H1 (cell line): ENCODE results near the gene ELL. TPM values are rescaled to one million over a fixed set of nuclear protein-coding genes. Genes with fewer than 3 reads are reported as not detected.

Experiments
- CTCF ChIA-PET: fragments of 300-600 bp; sonication (Branson Sonifier 250); formaldehyde crosslinking; loops from one replicate; lab custom pipeline; 2021; ENCODE audit not compliant: partially characterized antibody; lab: Charles Lee
- POLR2A ChIA-PET: fragments of 300-600 bp; sonication (Branson Sonifier 250); formaldehyde crosslinking; loops from one replicate; lab custom pipeline; 2021; ENCODE audit warnings: inconsistent platforms; ENCODE audit not compliant: partially characterized antibody; lab: Charles Lee
- DNase-seq, 2 experiments: peaks; one replicate each; pipeline versions ENCODE4 v3.0.0 to v3.0.0-alpha.2; 2010 to 2022; ENCODE audit warnings: low spot score in 2 of 2, low read depth in 1 of 2, mixed read lengths in 1 of 2
- FAIRE-seq: peaks from 2 replicates; lab custom pipeline; 2011; peaks lifted over from hg19 to GRCh38; lab: Jason Lieb, UNC
- H2AFZ ChIP-seq: 2 replicates; pipeline ENCODE4 v1.8.1; 2012; ENCODE audit warnings: low read length, inconsistent platforms
- H2AK5ac ChIP-seq: 2 replicates; pipeline ENCODE4 v1.6.1; 2013; ENCODE audit warnings: low read depth, low read length
- H2BK120ac ChIP-seq: replicated peaks from 2 replicates; pipeline ENCODE3; 2013; ENCODE audit warnings: low read depth, low read length, inconsistent platforms
- H2BK12ac ChIP-seq: 2 replicates; pipeline ENCODE4 v1.6.1; 2013; ENCODE audit warnings: low read depth, low read length
- H2BK15ac ChIP-seq: 2 replicates; pipeline ENCODE4 v1.6.1; 2013; ENCODE audit warnings: low read length
- H2BK20ac ChIP-seq: 2 replicates; pipeline ENCODE4 v1.6.1; 2013; ENCODE audit warnings: low read length
- H2BK5ac ChIP-seq: 2 replicates; pipeline ENCODE4 v1.6.1; 2013; ENCODE audit warnings: low read depth, low read length
- H3K14ac ChIP-seq: 2 replicates; pipeline ENCODE4 v1.6.1; 2013; ENCODE audit warnings: inconsistent platforms; ENCODE audit not compliant: insufficient read length
- H3K18ac ChIP-seq: 2 replicates; pipeline ENCODE4 v1.6.1; 2013; ENCODE audit warnings: low read length; ENCODE audit errors: extremely low read depth
- H3K23ac ChIP-seq: 2 replicates; pipeline ENCODE4 v1.6.1; 2013; ENCODE audit warnings: inconsistent platforms; ENCODE audit not compliant: insufficient read length
- H3K23me2 ChIP-seq: 2 replicates; pipeline ENCODE4 v1.6.1; 2013; ENCODE audit warnings: low read depth, low read length
- H3K27ac ChIP-seq: 2 replicates; pipeline ENCODE4 v1.6.1; 2011; ENCODE audit warnings: low read depth, low read length, inconsistent platforms
- H3K27me3 ChIP-seq, 4 experiments: replicated peaks in 1 of 4; 1 replicate in 1 of 4; 2 replicates in 3 of 4; pipeline versions ENCODE4 v1.6.1 to v1.8.1; 2011 to 2013; ENCODE audit warnings: low read length in 3 of 4, mild to moderate bottlenecking in 3 of 4, inconsistent platforms in 2 of 4, mixed read lengths in 2 of 4, moderate library complexity in 1 of 4; ENCODE audit not compliant: control insufficient read depth in 3 of 4, insufficient read depth in 3 of 4; ENCODE audit errors: extremely low read depth in 1 of 4
- H3K36me3 ChIP-seq, 4 experiments: 2 replicates each; pipeline versions ENCODE4 v1.6.1 to v1.8.1; 2011 to 2013; ENCODE audit warnings: mild to moderate bottlenecking in 4 of 4, low read length in 3 of 4, moderate library complexity in 2 of 4, control low read depth in 1 of 4, inconsistent platforms in 1 of 4; ENCODE audit not compliant: insufficient read depth in 4 of 4, control insufficient read depth in 2 of 4
- H3K4ac ChIP-seq: replicated peaks from 2 replicates; pipeline ENCODE3; 2013; ENCODE audit warnings: low read length, low read depth, mixed read lengths, inconsistent platforms; ENCODE audit not compliant: insufficient read length
- H3K4me1 ChIP-seq, 4 experiments: replicated peaks in 1 of 4; 1 replicate in 1 of 4; 2 replicates in 3 of 4; pipeline versions ENCODE4 v1.6.1 to v1.8.1; 2011 to 2013; ENCODE audit warnings: low read length in 3 of 4, inconsistent platforms in 2 of 4, mixed read lengths in 1 of 4; ENCODE audit not compliant: insufficient read depth in 4 of 4, control insufficient read depth in 3 of 4
- H3K4me2 ChIP-seq, 2 experiments: 2 replicates each; pipeline versions ENCODE4 v1.6.1 to v1.8.1; 2011 to 2013; ENCODE audit warnings: low read depth in 2 of 2, low read length in 2 of 2, control low read depth in 1 of 2, inconsistent platforms in 1 of 2, mild to moderate bottlenecking in 1 of 2; ENCODE audit not compliant: insufficient read depth in 1 of 2
- H3K4me3 ChIP-seq, 4 experiments: fragments of 200-600, 300-600 bp in 1 of 4; sonication (generic), shearing (Covaris generic), sonication (Bioruptor Twin) in 1 of 4; 2 replicates each; pipeline versions ENCODE4 v1.5.1 to v1.8.1; 2011 to 2016; ENCODE audit warnings: low read length in 4 of 4, low read depth in 3 of 4, control low read depth in 2 of 4, inconsistent platforms in 2 of 4, mild to moderate bottlenecking in 2 of 4, mixed read lengths in 1 of 4, moderate library complexity in 1 of 4; ENCODE audit not compliant: insufficient read depth in 2 of 4; ENCODE audit errors: extremely low read depth in 1 of 4
- H3K56ac ChIP-seq: replicated peaks from 2 replicates; pipeline ENCODE3; 2013; ENCODE audit warnings: low read depth, mild to moderate bottlenecking, mixed read lengths, low read length, inconsistent platforms; ENCODE audit not compliant: insufficient read length
- H3K79me1 ChIP-seq: 2 replicates; pipeline ENCODE4 v1.6.1; 2013; ENCODE audit warnings: low read depth, low read length, control low read depth
- H3K79me2 ChIP-seq, 2 experiments: 2 replicates each; pipeline versions ENCODE4 v1.6.1 to v1.8.1; 2012 to 2013; ENCODE audit warnings: low read length in 2 of 2, mild to moderate bottlenecking in 2 of 2, inconsistent platforms in 1 of 2; ENCODE audit not compliant: insufficient read depth in 2 of 2, control insufficient read depth in 1 of 2
- H3K9ac ChIP-seq, 4 experiments: replicated peaks in 1 of 4; 1 replicate in 1 of 4; 2 replicates in 3 of 4; pipeline versions ENCODE4 v1.6.1 to v1.8.1; 2011 to 2013; ENCODE audit warnings: low read depth in 3 of 4, low read length in 3 of 4, control low read depth in 2 of 4, mild to moderate bottlenecking in 2 of 4, moderate library complexity in 2 of 4, inconsistent platforms in 1 of 4; ENCODE audit errors: extremely low read depth in 1 of 4
- H3K9me3 ChIP-seq, 2 experiments: 2 replicates each; pipeline versions ENCODE4 v1.6.1 to v1.8.1; 2012 to 2013; ENCODE audit warnings: mild to moderate bottlenecking in 2 of 2, moderate library complexity in 2 of 2, control low read depth in 1 of 2, inconsistent platforms in 1 of 2, low read depth in 1 of 2, low read length in 1 of 2, mixed read lengths in 1 of 2; ENCODE audit not compliant: insufficient read depth in 2 of 2
- H4K20me1 ChIP-seq, 2 experiments: replicated peaks in 1 of 2; 2 replicates each; pipeline versions ENCODE3 to v1.8.1; 2011 to 2013; ENCODE audit warnings: inconsistent platforms in 2 of 2, low read length in 2 of 2, mild to moderate bottlenecking in 1 of 2; ENCODE audit not compliant: insufficient read depth in 2 of 2, control insufficient read depth in 1 of 2
- H4K5ac ChIP-seq: 2 replicates; pipeline ENCODE4 v1.6.1; 2013; ENCODE audit warnings: low read length, low read depth, mixed read lengths, inconsistent platforms; ENCODE audit not compliant: insufficient read length
- H4K8ac ChIP-seq: 2 replicates; pipeline ENCODE4 v1.8.0; 2013; ENCODE audit warnings: mild to moderate bottlenecking, moderate library complexity, low read length, inconsistent platforms; ENCODE audit not compliant: insufficient read depth; ENCODE audit errors: extremely low read depth
- H4K91ac ChIP-seq: replicated peaks from 2 replicates; pipeline ENCODE3; 2013; ENCODE audit warnings: low read length, mixed read lengths, inconsistent platforms; ENCODE audit not compliant: insufficient read length
- BCL11A ChIP-seq, 2 experiments: IDR thresholded peaks; one replicate each; pipeline ENCODE4 v1.6.1; 2011; ENCODE audit warnings: low read depth in 2 of 2, low read length in 2 of 2, mild to moderate bottlenecking in 2 of 2
- CBX8 ChIP-seq: fragments of 300-800, 300-1000 bp; sonication (generic); IDR thresholded peaks from 2 replicates; pipeline ENCODE4 v1.7.1; 2016; ENCODE audit warnings: low read depth, low read length, borderline replicate concordance
- KDM5A ChIP-seq: fragments of 200-600 bp; IDR thresholded peaks from 2 replicates; pipeline ENCODE4 v1.7.1; 2012; ENCODE audit warnings: mild to moderate bottlenecking, low read length, inconsistent platforms, mixed read lengths
- RNF2 ChIP-seq: fragments of 200-900, 300-1000 bp; sonication (generic); IDR thresholded peaks from 2 replicates; pipeline ENCODE4 v1.7.1; 2016; ENCODE audit warnings: borderline replicate concordance, low read depth, mild to moderate bottlenecking, antibody characterized with exemption, low read length; ENCODE audit not compliant: poor library complexity, severe bottlenecking; ENCODE audit errors: missing control alignments
- SIN3A ChIP-seq, 2 experiments: IDR thresholded peaks in 1 of 2; conservative IDR thresholded peaks in 1 of 2; 2 replicates each; pipeline ENCODE4 v1.6.1; 2011 to 2012; ENCODE audit warnings: low read length in 2 of 2, improper control_type of control experiment in 1 of 2, low read depth in 1 of 2, mild to moderate bottlenecking in 1 of 2
- SP2 ChIP-seq: IDR thresholded peaks from 2 replicates; pipeline ENCODE4 v1.6.1; 2012; ENCODE audit warnings: mild to moderate bottlenecking, low read length, inconsistent platforms
- SP4 ChIP-seq: IDR thresholded peaks from 2 replicates; pipeline ENCODE4 v1.6.1; 2012; ENCODE audit warnings: low read length, inconsistent platforms
- WGBS, 2 experiments: shearing (Covaris generic) in 1 of 2; methylation state at CpG; one replicate each; pipeline versions ENCODE4 v1.1.6 to v1.1.7; 2013 to 2015; ENCODE audit warnings: low lambda C conversion rate in 2 of 2, mixed read lengths in 2 of 2, inconsistent platforms in 1 of 2, low coverage in 1 of 2, missing lambda C conversion rate in 1 of 2; ENCODE audit not compliant: insufficient replicate concordance in 2 of 2, insufficient coverage in 1 of 2, insufficient read length in 1 of 2; ENCODE audit errors: extremely low coverage in 1 of 2, missing lambda C conversion rate in 1 of 2; 5-methylcytosine and 5-hydroxymethylcytosine counted together
- polyA plus RNA-seq, 7 experiments: library from polyadenylated mRNA; depleted of rRNA in 3 of 7; stranded (reverse) in 5 of 7; unstranded in 2 of 7; fragments of >200 nt in 5 of 7; fragments of 200-250 nt in 2 of 7; gene quantifications; 1 replicate in 5 of 7; 2 replicates in 1 of 7; 4 replicates in 1 of 7; pipeline versions ENCODE4 v1.2.1 to v1.2.3, GENCODE V29; 2011 to 2013; ENCODE audit warnings: missing spikeins in 2 of 7, mixed read lengths in 2 of 7
- total RNA-seq: library from RNA; stranded (reverse); fragmentation: NEBNext Ultra II Directional; extraction: Animal tissue kit (Norgen Biotek cat#: 25700); gene quantifications from 2 replicates; pipeline ENCODE4 v1.2.1, GENCODE V29; 2021

The ELL gene
- total and polyA plus RNA-seq, 2 of the 8 experiments (the other 6 are each of a cell fraction or from before 2014, with no cell fraction given): 5.2 to 10.5 TPM

DNA sequence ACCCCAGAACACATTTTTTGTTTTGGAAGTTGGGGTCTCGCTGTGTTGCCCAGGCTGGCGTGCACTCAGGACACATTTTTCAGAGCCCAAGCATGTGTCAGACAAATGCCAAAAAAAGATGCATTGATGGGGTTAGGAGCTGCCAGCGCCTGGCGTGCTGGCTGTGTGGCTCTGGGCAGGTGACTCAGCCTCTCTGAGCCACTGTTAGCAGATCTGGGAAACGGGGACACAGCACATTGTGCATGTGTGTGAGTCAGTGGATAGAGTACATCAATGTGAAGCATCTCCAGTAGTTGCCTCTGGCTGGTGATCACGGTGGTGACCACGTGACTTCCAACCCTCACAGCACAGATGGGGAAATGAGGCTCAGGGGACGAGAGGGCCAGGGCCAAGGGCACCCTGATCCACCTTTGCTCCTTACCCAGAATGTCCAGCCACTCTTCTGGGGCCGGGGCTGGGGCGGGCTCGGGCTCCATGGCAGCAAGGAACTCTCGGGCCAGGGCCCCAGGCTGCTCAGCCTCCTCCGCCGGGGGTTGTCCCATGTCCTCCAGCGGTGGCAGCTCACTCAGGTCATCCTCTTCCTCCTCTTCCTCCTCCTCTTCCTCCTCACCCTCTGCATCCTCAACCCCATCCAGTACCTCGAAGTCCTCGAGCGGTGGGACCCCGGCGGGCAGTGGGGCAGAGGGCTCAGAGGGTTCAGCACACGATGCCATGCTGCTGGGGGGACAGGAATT, 19.6 kb upstream of the ELL start:
- no peak overlapping the region for H3K23ac ChIP-seq
- no peaks in the 10 kb centered on the region for H3K9me3 ChIP-seq
- H3K27ac ChIP-seq: no peak overlapping the region
- H3K14ac ChIP-seq: no peak overlapping the region
- H3K79me2 ChIP-seq: peaks cover 0 to 16% of the 10 kb centered on the region in 2 experiments; a peak in 2 of 4 replicates
- WGBS, 2 experiments: 91% methylated on average over 21 of the region's 21 CpGs; no CpG with 5 or more reads in 1 of the 2 experiments
- H3K56ac ChIP-seq: no peak overlapping the region
- H4K8ac ChIP-seq: peak overlapping the region; percentile 38; the same call in 1 of the 2 replicates
- no peak overlapping the region for H3K9ac ChIP-seq
- peaks cover 8% of the 10 kb centered on the region for H3K23me2 ChIP-seq
- H3K79me1 ChIP-seq: no peaks in the 10 kb centered on the region; the same call in 1 of the 2 replicates
- FAIRE-seq (no peak), DNase-seq (no peak)
- no peaks in the 10 kb centered on the region for H3K27me3 ChIP-seq
- H3K4me1 ChIP-seq: peaks cover 0 to 9% (median 4%) of the 10 kb centered on the region in 4 experiments; a peak in 1 of 7 replicates
- ChIA-PET POLR2A (interaction anchor here (0.8 to 1.4 kb wide), 4 partner anchors 11 to 39 kb away, joined by 3 to 4 read pairs (median 4); no protein-coding TSS in a partner anchor), CTCF (no interaction called here)
- H2AK5ac ChIP-seq: no peak overlapping the region
- no peak overlapping the region for H2BK20ac ChIP-seq
- no peak overlapping the region for H3K4ac ChIP-seq
- H4K20me1 ChIP-seq: peaks cover 2 to 4% of the 10 kb centered on the region in 2 experiments
- no peak overlapping the region for H4K91ac ChIP-seq
- H2BK15ac ChIP-seq: no peak overlapping the region
- no peak overlapping the region for H3K4me3 ChIP-seq
- no peak overlapping the region for H4K5ac ChIP-seq
- peaks cover 12 to 43% (median 27%) of the 10 kb centered on the region in 4 experiments for H3K36me3 ChIP-seq
- H2AFZ ChIP-seq: no peak overlapping the region
- H2BK120ac ChIP-seq: no peak overlapping the region
- no peak overlapping the region for H3K18ac ChIP-seq
- H2BK12ac ChIP-seq: no peak overlapping the region
- H3K4me2 ChIP-seq: no peak overlapping the region; a peak in 1 of 4 replicates
- H2BK5ac ChIP-seq: 0 out of 2 replicates have a peak overlapping the region, but pooled peaks have one; percentile 35
- TF ChIP-seq RNF2: no peak
- no peak for TF ChIP-seq SP4
- no peak for TF ChIP-seq SIN3A (conservative IDR thresholded peaks at IDR 0.05 in 1 of 2, IDR thresholded peaks at IDR 0.05 in 1 of 2; ENCODE audit: low read depth in 1 of 2, low read length in 2 of 2)
- no peak for TF ChIP-seq KDM5A
- TF ChIP-seq CBX8: no peak
- no peak for TF ChIP-seq BCL11A (IDR thresholded peaks at IDR 0.05; ENCODE audit: low read depth in 2 of 2, low read length in 2 of 2)
- TF ChIP-seq SP2: no peak
